H1 (cell line): ENCODE data around the gene ZSCAN22.

ENCODE experiments used
- CHD2 ChIP-seq: IDR thresholded peaks from 2 replicates; pipeline ENCODE4 v1.6.1; 2012; ENCODE audit warnings: low read length, improper control_type of control experiment
- CTCF ChIP-seq, 3 experiments: IDR thresholded peaks; 1 replicate in 2 of 3; 2 replicates in 1 of 3; pipeline versions ENCODE4 v1.5.1 to v1.6.1; 2011; ENCODE audit warnings: low read length in 3 of 3, mild to moderate bottlenecking in 3 of 3, inconsistent platforms in 2 of 3, low read depth in 1 of 3, moderate library complexity in 1 of 3; ENCODE audit not compliant: insufficient read depth in 1 of 3; ENCODE audit errors: control extremely low read depth in 1 of 3
- EP300 ChIP-seq, 2 experiments: IDR thresholded peaks; 1 replicate in 1 of 2; 2 replicates in 1 of 2; pipeline ENCODE4 v1.6.1; 2011 to 2012; ENCODE audit warnings: low read depth in 2 of 2, low read length in 2 of 2, mild to moderate bottlenecking in 2 of 2, borderline replicate concordance in 1 of 2, inconsistent platforms in 1 of 2, moderate library complexity in 1 of 2
- HDAC2 ChIP-seq, 2 experiments: fragments of 300-600 bp in 1 of 2; sonication (generic) in 1 of 2; IDR thresholded peaks; 2 replicates each; pipeline ENCODE4 v1.6.1; 2011 to 2012; ENCODE audit warnings: low read depth in 2 of 2, low read length in 2 of 2, mild to moderate bottlenecking in 2 of 2, moderate library complexity in 2 of 2, borderline replicate concordance in 1 of 2, inconsistent platforms in 1 of 2
- JUN ChIP-seq: IDR thresholded peaks from 2 replicates; pipeline ENCODE4 v1.6.1; 2011; ENCODE audit warnings: low read depth, mild to moderate bottlenecking, improper control_type of control experiment, low read length
- NRF1 ChIP-seq: IDR thresholded peaks from 2 replicates; pipeline ENCODE4 v1.6.1; 2011; ENCODE audit warnings: mild to moderate bottlenecking, low read depth, low read length, improper control_type of control experiment
- RFX5 ChIP-seq: IDR thresholded peaks from 2 replicates; pipeline ENCODE4 v1.6.1; 2011; ENCODE audit warnings: low read depth, low read length, improper control_type of control experiment, borderline replicate concordance
- SIN3A ChIP-seq, 2 experiments: IDR thresholded peaks in 1 of 2; conservative IDR thresholded peaks in 1 of 2; 2 replicates each; pipeline ENCODE4 v1.6.1; 2011 to 2012; ENCODE audit warnings: low read length in 2 of 2, improper control_type of control experiment in 1 of 2, low read depth in 1 of 2, mild to moderate bottlenecking in 1 of 2

- 0 out of 2 replicates have a peak, but pooled peaks have one; percentile 41 for TF ChIP-seq RFX5
- peak in 1 of 2 experiments; percentile 86; a peak in 2 of 4 replicates for TF ChIP-seq SIN3A (conservative IDR thresholded peaks at IDR 0.05 in 1 of 2, IDR thresholded peaks at IDR 0.05 in 1 of 2; ENCODE audit: low read depth in 1 of 2, low read length in 2 of 2)
- no peak for TF ChIP-seq CTCF (IDR thresholded peaks at IDR 0.05; ENCODE audit: control extremely low read depth in 1 of 3, insufficient read depth in 1 of 3, low read depth in 1 of 3, low read length in 3 of 3)
- TF ChIP-seq EP300 (IDR thresholded peaks at IDR 0.05; ENCODE audit: borderline replicate concordance in 1 of 2, low read depth in 2 of 2, low read length in 2 of 2): no peak
- TF ChIP-seq JUN: no peak
- no peak for TF ChIP-seq HDAC2 (IDR thresholded peaks at IDR 0.05; ENCODE audit: borderline replicate concordance in 1 of 2, low read depth in 2 of 2, low read length in 2 of 2)
- TF ChIP-seq CHD2: peak; percentile 88
- peak; percentile 41; the same call in 1 of the 2 replicates for TF ChIP-seq NRF1
These were observed 48.2 kb upstream of the ZSCAN22 start, which contains the start of gene ZNF8 for GRCh38 chr19:58278541-58279041.
